Lower lobe of right lung (tissue), 2 donors: ENCODE results near the gene ASZ1. TPM values are rescaled to one million over a fixed set of nuclear protein-coding genes. Genes with fewer than 3 reads are reported as not detected.
A peak's percentile ranks its signal among the peaks of the same experiment; 100 is the strongest.
"Not testable (repeated sequence)": the region's sequence is repeated elsewhere in the genome, so short reads cannot be mapped to it uniquely, and the experiment has no call there.

Experiments used
- ATAC-seq, 2 donors: fragments of 200-7000 bp; cut with Tn5 transposase; one replicate each; pipeline ENCODE4 v1.9.1; 2020 to 2022; ENCODE audit warnings: mild to moderate bottlenecking in 2 of 2, moderate library complexity in 2 of 2
- DNase-seq: peaks from one replicate; pipeline ENCODE4 v3.0.0-alpha.2; 2020
- H3K27ac ChIP-seq: fragments of 200-600 bp; one replicate; pipeline ENCODE4 v1.8.0; 2022
- H3K27me3 ChIP-seq: fragments of 200-600 bp; one replicate; pipeline ENCODE4 v1.8.0; 2022; ENCODE audit warnings: low read depth
- H3K36me3 ChIP-seq: fragments of 200-600 bp; one replicate; pipeline ENCODE4 v1.8.0; 2022; ENCODE audit warnings: mild to moderate bottlenecking
- H3K4me1 ChIP-seq: fragments of 200-600 bp; one replicate; pipeline ENCODE4 v1.8.0; 2022
- H3K4me3 ChIP-seq: fragments of 200-600 bp; one replicate; pipeline ENCODE4 v1.8.0; 2022; ENCODE audit warnings: mild to moderate bottlenecking
- H3K9me3 ChIP-seq: fragments of 200-600 bp; one replicate; pipeline ENCODE4 v1.8.0; 2022
- CTCF ChIP-seq: fragments of 200-600 bp; IDR thresholded peaks from one replicate; pipeline ENCODE4 v1.8.0; 2022; ENCODE audit warnings: antibody characterized with exemption, mild to moderate bottlenecking
- intact Hi-C: fragments of 100-400 bp; cut with DNase I; formaldehyde crosslinking; loops from one replicate; pipeline ENCODE4 v1.11.0; 2022
- long read RNA-seq: library from polyadenylated mRNA; unstranded; transcript quantifications from one replicate; pipeline ENCODE4 v2.0.0, GENCODE V29; 2021
- total RNA-seq: library from RNA; stranded (reverse); fragmentation: NEBNext Ultra II Directional; extraction: Animal tissue kit (Norgen Biotek cat#: 25700); gene quantifications from one replicate; pipeline ENCODE4 v1.2.1, GENCODE V29; 2021
- donor health status: DM: no; HTN: yes; CAD: no; lungs with severe emphysema.

The ASZ1 gene
- total RNA-seq = not detected
- long read RNA-seq = 0 reads

- no peaks in the 10 kb centered on the region for H3K9me3 ChIP-seq
- DNase-seq (peak; percentile 45), ATAC-seq (peak; percentile 19 to 71)
- H3K27ac ChIP-seq = no peak within 1 kb of the TSS
- no peaks in the 10 kb centered on the region for H3K36me3 ChIP-seq
- H3K4me3 ChIP-seq = no peak within 1 kb of the TSS
- no peaks in the 10 kb centered on the region for H3K27me3 ChIP-seq
- intact Hi-C loops = no loop called here
- no peak for TF ChIP-seq CTCF
- H3K4me1 ChIP-seq = no peaks in the 10 kb centered on the region
Measured at GRCh38 chr7:117427258-117427701, at the start of gene ASZ1. Gene ASZ1, minus strand, starts transcription at chr7:117427493. Its CDS starts 33 bp downstream, at chr7:117427460.

GRCh38 chr7:117476557-117477215 is 49.4 kb upstream of the ASZ1 start:
- intact Hi-C loops = no loop called here

GRCh38 chr7:117472335-117472734 is 45.0 kb upstream of the ASZ1 start:
- ATAC-seq (no peak), DNase-seq (no peak)
- intact Hi-C loops = no loop called here

More at GRCh38 chr7:117476557-117477215, 49.4 kb upstream of the ASZ1 start:
- Histone ChIP-seq H3K27ac (no peak overlapping the region), H3K36me3 (no peaks in the 10 kb centered on the region), H3K4me1 (no peaks in the 10 kb centered on the region), H3K9me3 (no peaks in the 10 kb centered on the region), H3K4me3 (no peak overlapping the region), H3K27me3 (peaks cover 13% of the 10 kb centered on the region)
- ATAC-seq (no peak), DNase-seq (no peak)
- TF ChIP-seq CTCF = no peak

GRCh38 chr7:117470777-117471176 is 43.5 kb upstream of the ASZ1 start:
- intact Hi-C loops = no loop called here
- no peaks in the 10 kb centered on the region for H3K4me1 ChIP-seq
- ATAC-seq (no peak), DNase-seq (no peak)
- TF ChIP-seq CTCF = no peak
- H3K36me3 ChIP-seq = no peaks in the 10 kb centered on the region
- H3K27me3 ChIP-seq = no peaks in the 10 kb centered on the region
- no peak overlapping the region for H3K4me3 ChIP-seq
- no peaks in the 10 kb centered on the region for H3K9me3 ChIP-seq
- no peak overlapping the region for H3K27ac ChIP-seq

More at GRCh38 chr7:117472335-117472734, 45.0 kb upstream of the ASZ1 start:
- Histone ChIP-seq H3K4me1 (no peaks in the 10 kb centered on the region), H3K4me3 (no peak overlapping the region), H3K9me3 (no peaks in the 10 kb centered on the region), H3K36me3 (no peaks in the 10 kb centered on the region), H3K27me3 (no peaks in the 10 kb centered on the region), H3K27ac (no peak overlapping the region)
- TF ChIP-seq CTCF = no peak

- no peak overlapping the region for H3K4me3 ChIP-seq
- H3K36me3 ChIP-seq = no peaks in the 10 kb centered on the region
- TF ChIP-seq CTCF = no peak
- DNase-seq (no peak), ATAC-seq (no peak)
- H3K9me3 ChIP-seq = no peaks in the 10 kb centered on the region
- no peak overlapping the region for H3K27ac ChIP-seq
- intact Hi-C loops = no loop called here
- H3K4me1 ChIP-seq = no peaks in the 10 kb centered on the region
- H3K27me3 ChIP-seq = no peaks in the 10 kb centered on the region
Measured at GRCh38 chr7:117468174-117468573, 40.9 kb upstream of the ASZ1 start.

GRCh38 chr7:117460815-117461214 is 33.5 kb upstream of the ASZ1 start:
- ATAC-seq, intact Hi-C loops, H3K4me3 ChIP-seq, H3K27ac ChIP-seq, H3K36me3 ChIP-seq, H3K27me3 ChIP-seq, H3K4me1 ChIP-seq, H3K9me3 ChIP-seq, DNase-seq: not testable (repeated sequence)
